ENCODE data around the gene VCAM1.
"Not testable (repeated sequence)": the region's sequence is repeated elsewhere in the genome, so short reads cannot be mapped to it uniquely, and the experiment has no call there.

The VCAM1 gene

DNA sequence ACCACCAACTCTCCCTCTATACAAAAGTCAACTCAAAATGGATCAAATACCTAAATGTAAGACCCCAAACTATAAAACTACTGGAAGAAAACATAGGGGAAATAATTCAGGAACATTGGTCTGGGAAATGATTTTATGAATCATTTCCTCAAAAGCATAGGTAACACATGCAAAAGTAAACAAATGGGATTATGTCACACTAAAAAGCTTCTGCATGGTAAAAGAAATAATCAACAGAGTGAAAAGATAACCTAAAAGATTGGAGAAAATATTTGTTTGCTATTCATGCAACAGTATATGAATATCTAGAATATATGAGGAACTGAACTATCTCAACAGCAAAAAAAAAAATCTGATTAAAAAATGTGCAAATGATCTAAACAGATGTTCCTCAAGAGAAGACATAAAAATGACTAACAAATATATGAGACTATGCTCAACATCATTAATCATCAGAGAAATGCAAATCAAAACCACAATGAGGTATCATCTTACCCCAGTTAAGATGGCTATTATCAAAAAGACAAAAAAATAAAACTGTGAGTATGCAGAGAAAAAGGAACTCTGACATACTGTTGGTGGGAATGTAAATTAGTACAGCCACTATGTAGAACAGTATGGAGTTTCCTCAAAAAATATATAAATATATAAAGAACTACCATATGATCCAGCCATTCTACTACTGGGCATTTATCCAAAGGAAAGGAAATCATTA, 47.8 kb downstream of the VCAM1 start:
- Histone ChIP-seq H3K4me3 (ENCODE audit: low read length) (no peak overlapping the region), H3K27me3 (ENCODE audit: control insufficient read depth, insufficient read depth, low read length) (no peaks in the 10 kb centered on the region), H3K9ac (ENCODE audit: low read length) (no peak overlapping the region), H3K36me3 (ENCODE audit: control insufficient read depth, insufficient read depth, low read length) (no peaks in the 10 kb centered on the region), H3K27ac (ENCODE audit: low read depth, low read length) (no peak overlapping the region), H3K4me1 (ENCODE audit: control insufficient read depth, insufficient read depth, low read length) (no peaks in the 10 kb centered on the region)

DNA sequence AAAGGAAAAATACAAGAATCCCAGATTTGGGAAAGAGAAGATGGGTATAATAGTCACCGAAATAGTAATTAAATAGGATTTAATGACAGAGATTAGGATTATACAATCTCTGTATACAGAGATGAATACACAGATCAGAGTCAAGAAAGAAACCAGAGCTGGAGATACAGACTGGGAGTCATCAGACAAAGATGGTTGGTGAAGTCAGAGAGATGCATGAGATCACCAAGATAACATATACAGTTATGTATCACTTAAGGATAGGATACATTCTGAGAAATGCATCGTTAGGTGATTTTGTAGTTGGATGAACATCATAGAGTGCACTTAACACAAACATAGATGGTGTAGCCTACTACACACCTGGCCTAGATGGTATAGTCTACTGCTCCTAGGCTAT, 49.8 kb downstream of the VCAM1 start:
- Histone ChIP-seq H3K4me1 (ENCODE audit: control insufficient read depth, insufficient read depth, low read length) (no peaks in the 10 kb centered on the region), H3K36me3 (ENCODE audit: control insufficient read depth, insufficient read depth, low read length) (no peaks in the 10 kb centered on the region), H3K9ac (ENCODE audit: low read length) (no peak overlapping the region), H3K4me3 (ENCODE audit: low read length) (no peak overlapping the region), H3K27ac (ENCODE audit: low read depth, low read length) (no peak overlapping the region), H3K27me3 (ENCODE audit: control insufficient read depth, insufficient read depth, low read length) (no peaks in the 10 kb centered on the region)

DNA sequence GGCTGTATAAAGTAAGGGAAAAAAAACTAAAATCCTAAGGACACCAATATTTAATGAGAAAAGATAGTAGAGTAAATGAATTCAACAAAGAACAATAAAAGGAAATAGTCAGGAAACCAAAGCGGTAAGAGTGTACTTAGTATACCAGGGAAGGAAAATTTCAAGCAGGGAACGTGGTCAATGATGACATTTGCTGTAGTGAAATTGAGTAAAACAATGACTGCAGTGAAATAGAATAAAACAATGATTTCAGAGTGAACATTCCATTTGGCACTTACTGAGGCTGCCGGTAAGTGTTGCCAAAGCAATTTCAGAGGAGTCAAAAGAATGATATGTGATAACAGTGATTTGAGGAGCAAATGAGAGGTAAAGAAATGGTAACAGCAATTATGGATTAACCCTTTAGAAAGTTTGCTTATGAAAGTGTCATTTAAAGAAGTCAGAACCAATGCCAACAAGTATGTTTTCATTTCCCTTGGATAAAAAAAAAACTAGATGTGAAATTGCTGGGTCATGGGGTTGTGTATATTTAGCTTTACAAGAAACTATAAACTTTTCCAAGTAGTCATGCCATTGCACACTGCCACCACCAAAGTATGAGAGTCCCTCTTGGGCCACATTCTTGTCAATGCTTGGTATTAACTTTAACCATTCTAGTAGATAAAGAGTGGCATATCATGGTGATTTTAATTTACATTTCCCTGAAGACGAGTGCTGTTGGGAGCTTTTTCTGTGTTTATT, 50.5 kb downstream of the VCAM1 start:
- H3K36me3 ChIP-seq (ENCODE audit: control insufficient read depth, insufficient read depth, low read length): no peaks in the 10 kb centered on the region
- H3K27me3 ChIP-seq (ENCODE audit: control insufficient read depth, insufficient read depth, low read length): no peaks in the 10 kb centered on the region
- H3K27ac ChIP-seq (ENCODE audit: low read depth, low read length): no peak overlapping the region
- H3K9ac ChIP-seq (ENCODE audit: low read length): no peak overlapping the region
- no peak overlapping the region for H3K4me3 ChIP-seq (ENCODE audit: low read length)
- no peaks in the 10 kb centered on the region for H3K4me1 ChIP-seq (ENCODE audit: control insufficient read depth, insufficient read depth, low read length)

DNA sequence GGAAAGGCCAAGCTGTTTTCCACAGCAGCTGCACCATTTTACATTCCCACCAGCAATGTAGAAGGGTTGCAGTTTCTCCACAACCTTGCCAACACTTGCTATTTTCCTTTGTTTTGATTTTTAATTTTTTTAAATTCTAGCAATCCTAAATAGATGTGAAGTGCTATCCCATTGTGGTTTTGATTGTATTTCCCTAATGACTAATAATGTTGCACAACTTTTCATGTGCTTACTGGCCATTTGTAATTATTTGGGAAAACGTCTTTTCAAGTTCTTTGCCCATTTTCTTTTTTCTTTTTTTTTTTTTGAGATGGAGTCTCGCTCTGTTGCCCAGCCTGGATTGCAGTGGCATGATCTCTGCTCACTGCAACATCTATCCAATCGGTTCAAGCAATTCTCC, 53.9 kb downstream of the VCAM1 start:
- no peaks in the 10 kb centered on the region for H3K4me1 ChIP-seq (ENCODE audit: control insufficient read depth, insufficient read depth, low read length)
- no peak overlapping the region for H3K4me3 ChIP-seq (ENCODE audit: low read length)
- no peak overlapping the region for H3K9ac ChIP-seq (ENCODE audit: low read length)

DNA sequence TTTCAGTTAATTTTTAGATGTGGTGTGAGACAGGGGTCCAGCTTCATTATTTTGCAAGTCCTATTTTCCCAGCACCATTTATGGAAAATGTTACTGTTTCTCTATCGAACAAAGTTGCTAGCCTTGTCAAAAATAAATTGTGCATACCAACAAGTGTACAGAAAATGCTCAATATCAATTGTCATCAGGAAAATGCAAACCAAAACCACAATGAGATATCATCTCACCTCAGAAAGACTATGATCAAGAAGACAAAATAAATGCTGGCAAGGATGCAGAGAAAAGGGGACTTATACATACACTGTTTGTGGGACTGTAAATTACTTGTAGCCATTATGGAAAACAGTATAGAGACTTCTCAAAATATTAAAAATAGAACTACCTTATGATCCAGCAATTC, 54.8 kb downstream of the VCAM1 start:
- no peak overlapping the region for H3K9ac ChIP-seq (ENCODE audit: low read length)
- no peaks in the 10 kb centered on the region for H3K4me1 ChIP-seq (ENCODE audit: control insufficient read depth, insufficient read depth, low read length)
- H3K36me3 ChIP-seq (ENCODE audit: control insufficient read depth, insufficient read depth, low read length): no peaks in the 10 kb centered on the region
- no peaks in the 10 kb centered on the region for H3K27me3 ChIP-seq (ENCODE audit: control insufficient read depth, insufficient read depth, low read length)
- no peak overlapping the region for H3K4me3 ChIP-seq (ENCODE audit: low read length)
- no peak overlapping the region for H3K27ac ChIP-seq (ENCODE audit: low read depth, low read length)

More for the DNA sequence above, 53.9 kb downstream of the VCAM1 start:
- no peaks in the 10 kb centered on the region for H3K36me3 ChIP-seq (ENCODE audit: control insufficient read depth, insufficient read depth, low read length)
- H3K27ac ChIP-seq (ENCODE audit: low read depth, low read length): no peak overlapping the region
- no peaks in the 10 kb centered on the region for H3K27me3 ChIP-seq (ENCODE audit: control insufficient read depth, insufficient read depth, low read length)

DNA sequence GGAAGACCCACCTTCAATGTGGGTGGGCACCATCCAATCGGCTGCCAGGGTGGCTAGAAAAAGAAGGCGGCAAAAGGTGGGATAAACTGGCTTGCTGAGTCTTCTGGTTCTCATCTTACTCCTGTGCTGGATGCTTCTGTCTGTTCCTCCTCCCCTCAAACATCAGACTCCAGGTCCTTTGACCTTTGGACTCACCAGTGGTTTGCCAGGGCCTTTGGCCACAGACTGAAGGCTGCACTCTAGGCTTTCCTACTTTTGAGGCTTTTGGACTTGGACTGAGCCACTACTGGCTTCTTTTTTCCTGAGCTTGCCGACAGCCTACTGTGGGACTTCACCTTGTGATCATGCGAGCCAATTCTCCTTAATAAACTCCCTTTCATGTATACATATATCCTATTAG, 55.9 kb downstream of the VCAM1 start:
- H3K27ac ChIP-seq (ENCODE audit: low read depth, low read length): no peak overlapping the region
- H3K9ac ChIP-seq (ENCODE audit: low read length): no peak overlapping the region
- no peak overlapping the region for H3K4me3 ChIP-seq (ENCODE audit: low read length)
- no peaks in the 10 kb centered on the region for H3K4me1 ChIP-seq (ENCODE audit: control insufficient read depth, insufficient read depth, low read length)
- no peaks in the 10 kb centered on the region for H3K27me3 ChIP-seq (ENCODE audit: control insufficient read depth, insufficient read depth, low read length)
- H3K36me3 ChIP-seq (ENCODE audit: control insufficient read depth, insufficient read depth, low read length): no peaks in the 10 kb centered on the region

DNA sequence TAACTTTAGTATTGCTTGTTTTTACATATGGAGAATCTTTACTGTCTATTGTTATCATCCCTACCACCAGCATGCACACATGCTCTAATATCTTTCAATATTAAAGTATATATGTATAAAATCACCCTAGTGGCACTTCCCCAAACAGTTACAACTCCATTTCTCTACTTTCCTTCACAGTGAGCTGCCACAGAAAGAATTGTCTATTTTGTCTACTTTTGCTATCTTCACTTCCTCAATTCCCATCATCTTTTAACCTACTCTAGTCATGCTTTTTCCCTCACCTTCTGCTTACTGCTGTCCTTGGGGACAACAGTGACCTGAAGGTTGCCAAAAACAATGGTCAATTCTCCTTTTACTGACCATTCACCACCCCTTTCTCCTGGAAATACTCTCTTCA, 59.2 kb downstream of the VCAM1 start:
- H3K4me1 ChIP-seq (ENCODE audit: control insufficient read depth, insufficient read depth, low read length): no peaks in the 10 kb centered on the region
- no peak overlapping the region for H3K27ac ChIP-seq (ENCODE audit: low read depth, low read length)
- H3K27me3 ChIP-seq (ENCODE audit: control insufficient read depth, insufficient read depth, low read length): no peaks in the 10 kb centered on the region
- H3K4me3 ChIP-seq (ENCODE audit: low read length): no peak overlapping the region
- no peaks in the 10 kb centered on the region for H3K36me3 ChIP-seq (ENCODE audit: control insufficient read depth, insufficient read depth, low read length)
- no peak overlapping the region for H3K9ac ChIP-seq (ENCODE audit: low read length)

DNA sequence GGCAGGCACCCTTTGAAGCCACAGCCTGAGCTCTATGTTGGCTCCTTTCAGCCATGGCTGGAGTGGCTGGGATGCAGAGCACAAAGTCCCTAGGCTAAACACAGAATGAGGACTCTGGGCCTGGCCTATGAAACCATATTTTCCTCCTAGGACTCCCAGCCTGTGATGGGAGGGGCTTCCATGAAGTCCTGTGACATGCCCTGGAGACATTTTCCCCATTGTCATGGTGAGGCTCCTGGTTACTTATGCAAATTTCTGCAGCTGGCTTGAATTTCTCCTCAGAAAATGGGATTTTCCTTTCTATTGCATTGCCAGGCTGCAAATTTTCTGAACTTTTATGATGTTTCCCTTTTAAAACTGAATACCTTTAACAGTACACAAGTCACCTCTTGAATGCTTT, 61.3 kb downstream of the VCAM1 start:
- Histone ChIP-seq H3K27me3 (ENCODE audit: control insufficient read depth, insufficient read depth, low read length) (no peaks in the 10 kb centered on the region), H3K36me3 (ENCODE audit: control insufficient read depth, insufficient read depth, low read length) (no peaks in the 10 kb centered on the region), H3K27ac (ENCODE audit: low read depth, low read length) (no peak overlapping the region), H3K9ac (ENCODE audit: low read length) (no peak overlapping the region), H3K4me3 (ENCODE audit: low read length) (no peak overlapping the region), H3K4me1 (ENCODE audit: control insufficient read depth, insufficient read depth, low read length) (no peaks in the 10 kb centered on the region)

DNA sequence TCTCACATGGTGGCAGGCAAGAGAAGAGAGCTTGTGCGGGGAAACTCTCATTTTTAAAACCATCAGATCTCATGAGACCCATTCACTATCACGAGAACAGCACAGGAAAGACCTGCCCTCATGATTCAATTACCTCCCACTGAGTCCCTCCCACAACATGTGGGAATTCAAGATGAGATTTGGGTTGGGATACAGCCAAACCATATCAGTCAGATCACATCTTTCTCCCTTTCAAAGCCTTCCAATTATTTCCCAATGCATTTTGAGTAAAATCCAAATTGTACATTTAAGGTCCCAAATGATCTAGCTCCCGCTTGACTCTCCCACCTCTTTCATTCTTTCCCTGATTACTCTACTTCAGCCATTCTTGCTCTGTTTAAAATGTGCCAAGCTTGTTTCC, 62.2 kb downstream of the VCAM1 start:
- H3K36me3 ChIP-seq (ENCODE audit: control insufficient read depth, insufficient read depth, low read length); H3K27me3 ChIP-seq (ENCODE audit: control insufficient read depth, insufficient read depth, low read length); H3K4me3 ChIP-seq (ENCODE audit: low read length); H3K4me1 ChIP-seq (ENCODE audit: control insufficient read depth, insufficient read depth, low read length); H3K9ac ChIP-seq (ENCODE audit: low read length); H3K27ac ChIP-seq (ENCODE audit: low read depth, low read length): not testable (repeated sequence)

DNA sequence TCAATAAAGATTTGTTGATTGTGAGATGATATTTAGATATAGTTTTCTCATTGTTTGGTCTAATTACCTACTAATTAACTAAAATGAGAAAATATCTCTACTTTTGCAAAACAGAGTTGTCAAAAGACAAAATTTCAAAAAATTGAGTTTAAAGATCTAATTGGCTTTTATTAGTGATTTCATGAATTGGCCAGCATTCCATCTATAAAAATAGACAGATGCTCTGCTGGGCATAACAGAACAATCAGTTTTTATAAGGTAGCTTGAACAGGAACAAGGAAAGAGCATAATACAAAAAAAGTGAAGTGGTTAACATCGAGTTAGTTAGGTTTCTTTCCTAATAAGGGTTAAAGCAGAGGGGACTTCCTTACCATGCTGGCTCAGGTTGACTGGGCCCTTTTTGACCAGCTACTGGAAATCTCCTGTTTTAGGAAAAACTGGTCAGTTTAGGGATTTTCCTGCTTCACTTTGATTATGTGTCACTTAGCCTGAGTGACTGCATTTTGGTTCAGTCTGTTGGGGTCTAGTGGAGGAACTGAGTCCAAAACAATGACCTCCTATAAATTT, 63.0 kb downstream of the VCAM1 start:
- Histone ChIP-seq H3K27me3 (ENCODE audit: control insufficient read depth, insufficient read depth, low read length) (no peaks in the 10 kb centered on the region), H3K4me1 (ENCODE audit: control insufficient read depth, insufficient read depth, low read length) (no peaks in the 10 kb centered on the region), H3K27ac (ENCODE audit: low read depth, low read length) (no peak overlapping the region), H3K36me3 (ENCODE audit: control insufficient read depth, insufficient read depth, low read length) (no peaks in the 10 kb centered on the region), H3K9ac (ENCODE audit: low read length) (no peak overlapping the region), H3K4me3 (ENCODE audit: low read length) (no peak overlapping the region)

DNA sequence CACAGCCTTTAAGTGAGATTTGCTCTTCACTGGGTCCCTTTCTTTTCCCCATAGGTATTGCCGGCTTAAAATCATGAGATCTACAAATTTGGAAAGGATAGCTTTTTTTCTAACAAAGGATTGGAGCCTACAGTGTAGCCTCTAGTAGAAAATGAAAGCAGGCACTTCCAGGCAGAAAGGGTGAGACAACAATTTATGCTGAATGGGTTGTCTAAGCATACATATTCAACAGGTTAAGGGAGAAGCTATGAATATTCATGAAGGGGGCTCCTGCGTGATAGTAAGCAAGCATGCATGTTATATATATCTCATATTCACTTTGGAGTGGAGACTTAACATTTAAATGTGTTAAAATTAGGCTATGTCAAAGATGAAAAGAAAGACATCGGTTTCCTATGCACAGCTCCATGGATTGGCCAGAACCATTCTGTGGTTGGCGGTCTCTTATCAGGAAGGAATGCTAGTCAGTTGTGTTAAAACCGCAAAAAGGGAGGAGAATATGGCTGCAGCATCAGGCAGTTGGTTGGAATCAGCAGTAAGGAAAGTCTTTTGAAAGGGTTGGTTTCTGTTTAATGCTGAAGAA, 66.0 kb downstream of the VCAM1 start:
- Histone ChIP-seq H3K27me3 (ENCODE audit: control insufficient read depth, insufficient read depth, low read length) (no peaks in the 10 kb centered on the region), H3K27ac (ENCODE audit: low read depth, low read length) (no peak overlapping the region), H3K36me3 (ENCODE audit: control insufficient read depth, insufficient read depth, low read length) (no peaks in the 10 kb centered on the region), H3K9ac (ENCODE audit: low read length) (no peak overlapping the region), H3K4me3 (ENCODE audit: low read length) (no peak overlapping the region), H3K4me1 (ENCODE audit: control insufficient read depth, insufficient read depth, low read length) (no peaks in the 10 kb centered on the region)

DNA sequence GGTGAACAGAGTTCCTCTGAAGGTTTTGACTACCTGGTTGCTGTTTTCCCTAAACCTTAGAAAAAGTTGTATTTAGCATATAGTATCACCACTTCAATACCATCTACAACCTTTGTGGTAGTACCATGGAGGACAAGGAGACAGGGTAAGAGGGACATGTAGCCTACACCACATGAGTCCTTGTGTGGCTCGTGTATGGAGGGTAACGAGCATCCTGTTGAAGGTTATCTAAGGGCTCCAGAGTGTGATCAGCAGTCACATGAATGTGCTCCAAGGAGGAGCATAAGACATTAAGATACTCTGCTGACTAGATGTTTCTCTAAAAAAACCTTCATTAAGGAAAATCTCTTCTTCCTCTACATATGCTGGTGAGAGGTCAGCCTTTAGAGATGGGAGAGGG, 67.3 kb downstream of the VCAM1 start:
- Histone ChIP-seq H3K27me3 (ENCODE audit: control insufficient read depth, insufficient read depth, low read length) (no peaks in the 10 kb centered on the region), H3K4me3 (ENCODE audit: low read length) (no peak overlapping the region)

More for the DNA sequence above, 67.3 kb downstream of the VCAM1 start:
- no peak overlapping the region for H3K9ac ChIP-seq (ENCODE audit: low read length)
- H3K4me1 ChIP-seq (ENCODE audit: control insufficient read depth, insufficient read depth, low read length): no peaks in the 10 kb centered on the region
- no peaks in the 10 kb centered on the region for H3K36me3 ChIP-seq (ENCODE audit: control insufficient read depth, insufficient read depth, low read length)
- H3K27ac ChIP-seq (ENCODE audit: low read depth, low read length): no peak overlapping the region
